CD4-positive, CD25-positive, alpha-beta regulatory T cell (primary cell): ENCODE data around the gene EXOSC5. TPM values are rescaled to one million over a fixed set of nuclear protein-coding genes. Genes with fewer than 3 reads are reported as not detected.

Source experiments
- ATAC-seq, 2 donors: fragments of 150-1000 bp; cut with Tn5 transposase; one replicate each; pipeline ENCODE4 v1.10.0; 2021; ENCODE audit warnings: low read depth in 2 of 2, moderate number of reproducible peaks in 2 of 2, moderate library complexity in 1 of 2
- DNase-seq, 3 donors: peaks; one replicate each; pipeline versions ENCODE4 v3.0.0 to v3.0.0-alpha.2; 2012 to 2022; ENCODE audit warnings: mixed read lengths in 1 of 3
- H3K27ac ChIP-seq: one replicate; pipeline ENCODE4 v1.7.0; 2013; ENCODE audit warnings: mild to moderate bottlenecking, low read length; ENCODE audit not compliant: insufficient read depth, poor library complexity, severe bottlenecking
- H3K27me3 ChIP-seq: one replicate; pipeline ENCODE4 v1.7.0; 2013; ENCODE audit warnings: low read length; ENCODE audit not compliant: control insufficient read depth, insufficient read depth
- H3K36me3 ChIP-seq: one replicate; pipeline ENCODE4 v1.7.0; 2013; ENCODE audit warnings: mild to moderate bottlenecking, low read length, moderate library complexity; ENCODE audit not compliant: control insufficient read depth, insufficient read depth
- H3K4me1 ChIP-seq: 2 replicates; pipeline ENCODE4 v1.7.0; 2013; ENCODE audit warnings: mild to moderate bottlenecking, low read length; ENCODE audit not compliant: insufficient read depth, control insufficient read depth, poor library complexity, severe bottlenecking
- H3K4me3 ChIP-seq: one replicate; pipeline ENCODE4 v1.7.0; 2013; ENCODE audit warnings: low read depth, mild to moderate bottlenecking, low read length, moderate library complexity
- H3K9me3 ChIP-seq, 2 experiments: 1 replicate in 1 of 2; 2 replicates in 1 of 2; pipeline ENCODE4 v1.7.0; 2013; ENCODE audit warnings: low read length in 2 of 2, mild to moderate bottlenecking in 1 of 2, moderate library complexity in 1 of 2; ENCODE audit not compliant: control insufficient read depth in 2 of 2
- H3K27ac Mint-ChIP-seq, 3 donors: one replicate each; pipeline ENCODE4 v1.8.0; 2020 to 2022; ENCODE audit warnings: mild to moderate bottlenecking in 3 of 3, mixed read lengths in 3 of 3, moderate library complexity in 2 of 3
- H3K27me3 Mint-ChIP-seq: one replicate; pipeline ENCODE4 v1.8.0; 2022; ENCODE audit warnings: mild to moderate bottlenecking, mixed read lengths
- H3K36me3 Mint-ChIP-seq: one replicate; pipeline ENCODE4 v1.8.0; 2020; ENCODE audit warnings: mixed read lengths
- H3K4me1 Mint-ChIP-seq, 4 donors: one replicate each; pipeline ENCODE4 v1.8.0; 2020 to 2022; ENCODE audit warnings: mixed read lengths in 4 of 4, mild to moderate bottlenecking in 1 of 4
- H3K4me3 Mint-ChIP-seq, 4 donors: one replicate each; pipeline ENCODE4 v1.8.0; 2020 to 2022; ENCODE audit warnings: mild to moderate bottlenecking in 4 of 4, mixed read lengths in 4 of 4, moderate library complexity in 3 of 4
- H3K9me3 Mint-ChIP-seq, 7 donors: one replicate each; pipeline ENCODE4 v1.8.0; 2020 to 2022; ENCODE audit warnings: mixed read lengths in 7 of 7, mild to moderate bottlenecking in 3 of 7, moderate library complexity in 2 of 7
- polyA plus RNA-seq, 4 donors: library from polyadenylated mRNA; unstranded; fragments of 300-500 nt; fragmentation: Illumina TruSeq; gene quantifications; one replicate each; pipeline ENCODE4 v1.2.3, GENCODE V29; 2021
- total RNA-seq: library from RNA; stranded (reverse); gene quantifications from one replicate; pipeline ENCODE4 v1.2.3, GENCODE V29; 2022

The EXOSC5 gene
- total and polyA plus RNA-seq, 5 donors from 2014 or later = 13.9 to 65.3 (median 55.6) TPM

- peaks cover 54% of the 10 kb centered on the region for H3K36me3 ChIP-seq
- DNase-seq (no peak), ATAC-seq (no peak)
- H3K4me1 Mint-ChIP-seq = peaks cover 0 to under 1% (median under 1%) of the 10 kb centered on the region in 4 donors
- H3K27me3 ChIP-seq = no peaks in the 10 kb centered on the region
- peaks cover 21% of the 10 kb centered on the region for H3K36me3 Mint-ChIP-seq
- H3K4me3 ChIP-seq = no peak overlapping the region
- H3K27ac ChIP-seq = no peak overlapping the region
- H3K9me3 Mint-ChIP-seq = no peaks in the 10 kb centered on the region
- no peaks in the 10 kb centered on the region for H3K27me3 Mint-ChIP-seq
- H3K4me1 ChIP-seq = no peaks in the 10 kb centered on the region
- no peaks in the 10 kb centered on the region for H3K9me3 ChIP-seq
- H3K4me3 Mint-ChIP-seq = no peak overlapping the region
- no peak overlapping the region for H3K27ac Mint-ChIP-seq
Measured at GRCh38 chr19:41415154-41415571, 18.0 kb upstream of the EXOSC5 start.

GRCh38 chr19:41414461-41414860 is 17.3 kb upstream of the EXOSC5 start:
- H3K9me3 Mint-ChIP-seq = no peaks in the 10 kb centered on the region
- Histone ChIP-seq H3K27ac (no peak overlapping the region), H3K27me3 (no peaks in the 10 kb centered on the region), H3K9me3 (no peaks in the 10 kb centered on the region), H3K4me1 (no peaks in the 10 kb centered on the region), H3K4me3 (no peak overlapping the region), H3K36me3 (peaks cover 49% of the 10 kb centered on the region)
- peaks cover 0 to 6% (median 3%) of the 10 kb centered on the region in 4 donors for H3K4me1 Mint-ChIP-seq
- ATAC-seq (no peak), DNase-seq (no peak)
- no peak overlapping the region for H3K4me3 Mint-ChIP-seq
- peaks cover 21% of the 10 kb centered on the region for H3K36me3 Mint-ChIP-seq
- H3K27me3 Mint-ChIP-seq = no peaks in the 10 kb centered on the region
- H3K27ac Mint-ChIP-seq = no peak overlapping the region

GRCh38 chr19:41413947-41414346 is 16.8 kb upstream of the EXOSC5 start:
- DNase-seq = no peak
- H3K9me3 Mint-ChIP-seq = no peaks in the 10 kb centered on the region
- no peaks in the 10 kb centered on the region for H3K4me1 ChIP-seq
- H3K27me3 Mint-ChIP-seq = no peaks in the 10 kb centered on the region
- no peak overlapping the region for H3K4me3 ChIP-seq
- H3K27ac Mint-ChIP-seq = no peak overlapping the region
- H3K4me1 Mint-ChIP-seq = peaks cover 0 to 9% (median 5%) of the 10 kb centered on the region in 4 donors
- H3K4me3 Mint-ChIP-seq = no peak overlapping the region
- no peak overlapping the region for H3K27ac ChIP-seq
- ATAC-seq = no peak
- H3K27me3 ChIP-seq = no peaks in the 10 kb centered on the region
- no peaks in the 10 kb centered on the region for H3K9me3 ChIP-seq
- peaks cover 21% of the 10 kb centered on the region for H3K36me3 Mint-ChIP-seq
- H3K36me3 ChIP-seq = peaks cover 44% of the 10 kb centered on the region

- Histone ChIP-seq H3K27ac (no peak overlapping the region), H3K4me1 (no peaks in the 10 kb centered on the region), H3K36me3 (peaks cover 39% of the 10 kb centered on the region), H3K4me3 (no peak overlapping the region), H3K27me3 (no peaks in the 10 kb centered on the region), H3K9me3 (no peaks in the 10 kb centered on the region)
- no peak overlapping the region for H3K4me3 Mint-ChIP-seq
- no peaks in the 10 kb centered on the region for H3K9me3 Mint-ChIP-seq
- no peak for DNase-seq
- H3K36me3 Mint-ChIP-seq = peaks cover 21% of the 10 kb centered on the region
- peaks cover 0 to 9% (median 6%) of the 10 kb centered on the region in 4 donors for H3K4me1 Mint-ChIP-seq
- ATAC-seq = no peak
- H3K27ac Mint-ChIP-seq = no peak overlapping the region
- no peaks in the 10 kb centered on the region for H3K27me3 Mint-ChIP-seq
Measured at GRCh38 chr19:41412953-41413352, 15.8 kb upstream of the EXOSC5 start.

- peaks cover 3 to 13% (median 7%) of the 10 kb centered on the region in 4 donors for H3K4me1 Mint-ChIP-seq
- no peaks in the 10 kb centered on the region for H3K27me3 Mint-ChIP-seq
- DNase-seq (no peak), ATAC-seq (no peak)
- H3K4me3 ChIP-seq = no peak overlapping the region
- peaks cover 28% of the 10 kb centered on the region for H3K36me3 Mint-ChIP-seq
- H3K4me3 Mint-ChIP-seq = peak overlapping the region in 1 of 4 donors; percentile 28
- H3K27ac ChIP-seq = no peak overlapping the region
- H3K9me3 Mint-ChIP-seq = no peaks in the 10 kb centered on the region
- no peaks in the 10 kb centered on the region for H3K9me3 ChIP-seq
- H3K27me3 ChIP-seq = no peaks in the 10 kb centered on the region
- peaks cover 37% of the 10 kb centered on the region for H3K36me3 ChIP-seq
- no peaks in the 10 kb centered on the region for H3K4me1 ChIP-seq
- no peak overlapping the region for H3K27ac Mint-ChIP-seq
Measured at GRCh38 chr19:41411968-41412265, 14.8 kb upstream of the EXOSC5 start.

- Mint-ChIP-seq H3K4me3 (no peak overlapping the region), H3K9me3 (no peaks in the 10 kb centered on the region), H3K36me3 (peaks cover 28% of the 10 kb centered on the region), H3K27ac (no peak overlapping the region), H3K4me1 (peaks cover 5 to 13% (median 7%) of the 10 kb centered on the region in 4 donors), H3K27me3 (no peaks in the 10 kb centered on the region)
- Histone ChIP-seq H3K27me3 (no peaks in the 10 kb centered on the region), H3K9me3 (no peaks in the 10 kb centered on the region), H3K27ac (no peak overlapping the region), H3K4me3 (no peak overlapping the region), H3K36me3 (peaks cover 35% of the 10 kb centered on the region), H3K4me1 (no peaks in the 10 kb centered on the region)
- no peak for ATAC-seq
- DNase-seq = no peak
Measured at GRCh38 chr19:41411100-41411967, 14.2 kb upstream of the EXOSC5 start.

GRCh38 chr19:41410336-41411054 is 13.3 kb upstream of the EXOSC5 start:
- Histone ChIP-seq H3K9me3 (no peaks in the 10 kb centered on the region), H3K27me3 (no peaks in the 10 kb centered on the region), H3K4me1 (no peaks in the 10 kb centered on the region), H3K27ac (no peak overlapping the region), H3K36me3 (peaks cover 31% of the 10 kb centered on the region), H3K4me3 (no peak overlapping the region)
- no peak for DNase-seq
- no peak overlapping the region for H3K27ac Mint-ChIP-seq
- no peaks in the 10 kb centered on the region for H3K9me3 Mint-ChIP-seq
- no peak for ATAC-seq
- H3K4me3 Mint-ChIP-seq = no peak overlapping the region
- no peaks in the 10 kb centered on the region for H3K27me3 Mint-ChIP-seq
- peaks cover 25% of the 10 kb centered on the region for H3K36me3 Mint-ChIP-seq
- peaks cover 5 to 13% (median 7%) of the 10 kb centered on the region in 4 donors for H3K4me1 Mint-ChIP-seq
